ENCODE data around the gene AHCYL1. TPM values are rescaled to one million over a fixed set of nuclear protein-coding genes. Genes with fewer than 3 reads are reported as not detected.

Gene AHCYL1
- total RNA-seq, 4 donors from 2014 or later: 77.0 to 112 (median 87.2) TPM

DNA sequence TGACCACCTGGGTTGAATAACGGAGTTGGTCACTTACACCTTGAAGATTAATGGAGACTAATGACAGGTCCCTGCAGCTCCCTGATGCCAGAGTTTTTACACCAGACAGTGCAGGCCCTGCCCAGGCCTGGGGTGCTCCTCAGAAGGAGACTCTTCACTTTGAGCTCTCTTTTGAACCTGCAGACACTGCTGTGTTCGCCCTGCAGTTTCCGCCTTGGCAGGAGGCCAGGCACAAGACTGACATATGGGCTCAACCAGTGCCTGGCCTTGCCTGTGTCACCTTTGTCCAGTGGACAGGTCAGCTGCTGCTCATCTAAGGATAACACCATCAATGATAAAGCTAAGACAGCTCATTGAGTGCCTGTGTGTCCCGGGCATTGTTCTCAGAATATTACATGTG is 55.1 kb downstream of the AHCYL1 start:
- TF ChIP-seq, protein P1, sequence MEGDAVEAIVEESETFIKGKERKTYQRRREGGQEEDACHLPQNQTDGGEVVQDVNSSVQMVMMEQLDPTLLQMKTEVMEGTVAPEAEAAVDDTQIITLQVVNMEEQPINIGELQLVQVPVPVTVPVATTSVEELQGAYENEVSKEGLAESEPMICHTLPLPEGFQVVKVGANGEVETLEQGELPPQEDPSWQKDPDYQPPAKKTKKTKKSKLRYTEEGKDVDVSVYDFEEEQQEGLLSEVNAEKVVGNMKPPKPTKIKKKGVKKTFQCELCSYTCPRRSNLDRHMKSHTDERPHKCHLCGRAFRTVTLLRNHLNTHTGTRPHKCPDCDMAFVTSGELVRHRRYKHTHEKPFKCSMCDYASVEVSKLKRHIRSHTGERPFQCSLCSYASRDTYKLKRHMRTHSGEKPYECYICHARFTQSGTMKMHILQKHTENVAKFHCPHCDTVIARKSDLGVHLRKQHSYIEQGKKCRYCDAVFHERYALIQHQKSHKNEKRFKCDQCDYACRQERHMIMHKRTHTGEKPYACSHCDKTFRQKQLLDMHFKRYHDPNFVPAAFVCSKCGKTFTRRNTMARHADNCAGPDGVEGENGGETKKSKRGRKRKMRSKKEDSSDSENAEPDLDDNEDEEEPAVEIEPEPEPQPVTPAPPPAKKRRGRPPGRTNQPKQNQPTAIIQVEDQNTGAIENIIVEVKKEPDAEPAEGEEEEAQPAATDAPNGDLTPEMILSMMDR (IDR thresholded peaks at IDR 0.05; ENCODE audit: low read depth): no peak

DNA sequence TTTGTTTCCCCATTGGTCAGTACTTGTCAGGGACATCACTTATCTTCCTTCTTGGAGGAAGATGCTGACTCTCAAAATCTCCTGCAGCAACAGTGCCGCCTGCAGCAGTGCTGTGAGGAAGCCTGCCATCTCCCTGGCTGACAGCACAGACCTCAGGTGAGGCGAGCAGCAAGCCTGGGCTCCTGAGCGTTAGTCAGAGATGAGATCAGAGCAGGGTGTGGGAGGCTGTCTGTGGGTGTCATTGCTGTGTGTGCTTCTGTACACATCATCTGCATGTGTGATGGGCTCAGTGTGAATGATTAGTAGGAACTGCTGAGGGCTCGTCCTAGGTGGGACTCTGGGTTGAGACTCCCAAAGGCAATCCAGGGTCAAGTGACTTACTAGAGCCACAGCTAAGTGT is 56.0 kb downstream of the AHCYL1 start:
- TF ChIP-seq, protein P1 (IDR thresholded peaks at IDR 0.05; ENCODE audit: low read depth): no peak

- TF ChIP-seq, protein P1 (IDR thresholded peaks at IDR 0.05; ENCODE audit: low read depth): no peak
Observed at GRCh38 chr1:110043016-110043415, 58.5 kb downstream of the AHCYL1 start.

DNA sequence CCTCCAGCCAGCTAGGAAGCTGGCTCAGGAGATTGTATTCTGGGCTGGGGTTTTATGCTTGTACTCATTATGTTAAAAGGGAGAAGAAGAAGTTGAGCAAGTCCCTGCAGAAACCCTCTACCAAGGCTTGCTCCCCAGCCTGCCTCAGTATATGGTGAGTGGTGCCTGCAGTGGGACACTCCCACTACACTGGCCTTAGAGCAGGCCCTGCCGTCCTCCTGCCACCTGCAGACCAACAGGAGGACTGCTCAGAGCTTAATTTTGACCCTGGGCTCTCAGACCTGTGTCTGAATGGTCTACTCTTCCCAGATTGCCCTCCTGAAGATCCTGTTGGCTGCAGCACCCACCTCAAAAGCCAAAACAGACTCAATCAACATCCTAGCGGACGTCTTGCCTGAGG is 62.9 kb downstream of the AHCYL1 start:
- TF ChIP-seq, protein P1 (IDR thresholded peaks at IDR 0.05; ENCODE audit: low read depth): no peak

DNA sequence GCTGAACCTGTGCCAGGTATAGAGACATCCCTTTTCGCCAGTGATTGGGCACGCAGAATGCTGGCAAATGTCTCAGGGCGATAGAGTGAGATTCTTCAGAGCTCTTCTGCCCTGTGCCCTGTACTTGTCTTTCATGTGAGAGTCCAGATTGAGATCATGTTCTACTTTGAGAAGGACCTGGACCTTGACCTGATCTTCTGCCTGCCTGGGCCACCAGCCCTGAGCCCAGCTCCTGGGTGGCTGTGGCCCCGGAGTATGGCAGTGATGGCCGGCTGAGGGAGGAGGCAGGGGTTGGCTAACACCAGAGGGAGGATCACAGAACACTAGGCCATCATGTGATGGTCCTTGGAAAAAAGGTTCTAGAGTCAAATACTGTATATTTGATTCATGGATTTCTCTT is 63.7 kb downstream of the AHCYL1 start:
- TF ChIP-seq, protein P1 (IDR thresholded peaks at IDR 0.05; ENCODE audit: low read depth): no peak

DNA sequence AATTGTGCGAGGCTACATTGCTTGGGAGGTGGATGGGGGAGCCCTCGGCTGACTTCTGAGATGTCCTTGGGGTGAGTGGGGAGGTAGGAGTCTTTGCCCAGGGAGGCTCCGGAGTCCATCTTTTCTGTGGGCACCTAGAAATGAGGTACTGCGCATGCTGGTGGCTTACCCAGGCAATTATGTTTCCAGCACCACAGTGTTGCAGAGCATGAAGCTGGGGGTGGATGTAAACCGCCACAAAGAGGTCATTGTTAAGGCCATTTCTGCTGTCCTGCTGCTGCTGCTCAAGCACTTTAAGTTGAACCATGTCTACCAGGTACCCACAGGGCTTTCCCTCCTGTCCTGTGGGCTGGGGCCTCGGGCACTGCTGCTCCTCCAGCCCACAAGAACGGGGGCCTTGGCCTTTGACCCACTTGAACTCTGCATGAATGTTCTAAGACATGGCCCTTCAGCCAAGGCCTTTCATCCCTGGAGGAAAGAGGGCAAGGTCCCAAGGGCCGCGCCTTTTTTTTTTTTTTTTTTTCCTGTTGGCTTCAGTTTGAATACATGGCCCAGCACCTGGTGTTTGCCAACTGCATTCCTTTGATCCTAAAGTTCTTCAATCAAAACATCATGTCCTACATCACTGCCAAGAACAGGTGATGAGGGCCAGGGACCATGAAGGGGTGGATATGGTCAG is 64.5 kb downstream of the AHCYL1 start:
- TF ChIP-seq, protein P1 (IDR thresholded peaks at IDR 0.05; ENCODE audit: low read depth): no peak

GRCh38 chr1:110049801-110050601 is 65.4 kb downstream of the AHCYL1 start:
- TF ChIP-seq, protein P1 (IDR thresholded peaks at IDR 0.05; ENCODE audit: low read depth): no peak

Data from subcutaneous adipose tissue (tissue), 4 donors.